Endothelial cell of umbilical vein (primary cell): ENCODE measurements around the gene BRMS1. TPM values are rescaled to one million over a fixed set of nuclear protein-coding genes. Genes with fewer than 3 reads are reported as not detected.

Experiments used
- BruUV-seq: library from RNA; stranded (reverse); fragments of 400-500 nt; replicated peaks from 2 replicates; lab custom pipeline; 2021; lab: Mats Ljungman, UMichigan
- CTCF ChIA-PET: fragments of 300-600, 350-600 bp; sonication (Branson Sonifier 250); formaldehyde crosslinking; loops from one replicate; lab custom pipeline; 2021; ENCODE audit warnings: antibody characterized with exemption, inconsistent platforms; lab: Charles Lee
- POLR2A ChIA-PET: fragments of 300-600, 350-600 bp; sonication (Branson Sonifier 250); formaldehyde crosslinking; loops from one replicate; lab custom pipeline; 2021; ENCODE audit warnings: antibody characterized with exemption, inconsistent platforms; lab: Charles Lee
- DNase-seq: peaks from one replicate; pipeline ENCODE4 v3.0.0-alpha.2; 2011; ENCODE audit warnings: low read depth, low spot score
- FAIRE-seq: peaks from 2 replicates; lab custom pipeline; 2011; peaks lifted over from hg19 to GRCh38; lab: Jason Lieb, UNC
- H2AFZ ChIP-seq: 2 replicates; pipeline ENCODE4 v1.6.0; 2012; ENCODE audit warnings: low read depth, low read length, control low read depth, inconsistent platforms
- H3K27ac ChIP-seq: 2 replicates; pipeline ENCODE4 v1.5.1; 2011; ENCODE audit warnings: low read depth, mild to moderate bottlenecking, control low read depth, low read length, moderate library complexity; ENCODE audit not compliant: insufficient read depth
- H3K27me3 ChIP-seq, 2 experiments: 2 replicates each; pipeline versions ENCODE4 v1.6.0 to v1.6.1; 2011; ENCODE audit warnings: low read length in 2 of 2, mixed read lengths in 1 of 2; ENCODE audit not compliant: control insufficient read depth in 2 of 2, insufficient read depth in 2 of 2
- H3K36me3 ChIP-seq, 2 experiments: 2 replicates in 1 of 2; 3 replicates in 1 of 2; pipeline ENCODE4 v1.5.1; 2011; ENCODE audit warnings: low read length in 2 of 2, mild to moderate bottlenecking in 1 of 2, moderate library complexity in 1 of 2; ENCODE audit not compliant: control insufficient read depth in 2 of 2, insufficient read depth in 2 of 2; ENCODE audit errors: extremely low read depth in 1 of 2
- H3K4me1 ChIP-seq: 3 replicates; pipeline ENCODE4 v1.5.1; 2011; ENCODE audit warnings: mild to moderate bottlenecking, low read length; ENCODE audit not compliant: control insufficient read depth, insufficient read depth; ENCODE audit errors: extremely low read depth
- H3K4me2 ChIP-seq: 2 replicates; pipeline ENCODE4 v1.6.1; 2011; ENCODE audit warnings: low read length, control low read depth, mixed read lengths; ENCODE audit not compliant: insufficient read depth
- H3K4me3 ChIP-seq, 3 experiments: fragments of 200-600 bp in 1 of 3; sonication (generic), shearing (Covaris generic) in 1 of 3; replicated peaks in 1 of 3; 2 replicates each; pipeline ENCODE4 v1.5.1; 2011 to 2016; ENCODE audit warnings: control low read depth in 3 of 3, low read length in 3 of 3, mild to moderate bottlenecking in 2 of 3, inconsistent platforms in 1 of 3, low read depth in 1 of 3, moderate library complexity in 1 of 3; ENCODE audit not compliant: insufficient read depth in 1 of 3
- H3K79me2 ChIP-seq: 2 replicates; pipeline ENCODE4 v1.6.0; 2012; ENCODE audit warnings: low read length, inconsistent platforms; ENCODE audit not compliant: control insufficient read depth, insufficient read depth
- H3K9ac ChIP-seq: replicated peaks from 2 replicates; pipeline ENCODE3; 2011; ENCODE audit warnings: low read length, control low read depth; ENCODE audit not compliant: insufficient read depth; ENCODE audit errors: extremely low read depth
- H3K9me1 ChIP-seq: replicated peaks from 3 replicates; pipeline ENCODE4 v1.6.0; 2011; ENCODE audit warnings: mild to moderate bottlenecking, low read length; ENCODE audit not compliant: control insufficient read depth, insufficient read depth; ENCODE audit errors: extremely low read depth
- H3K9me3 ChIP-seq: replicated peaks from 2 replicates; pipeline ENCODE4 v1.5.1; 2012; ENCODE audit warnings: low read length, inconsistent platforms; ENCODE audit not compliant: control insufficient read depth, insufficient read depth
- H4K20me1 ChIP-seq: replicated peaks from 2 replicates; pipeline ENCODE3; 2011; ENCODE audit warnings: mild to moderate bottlenecking, low read length; ENCODE audit not compliant: control insufficient read depth, insufficient read depth; ENCODE audit errors: extremely low read depth
- POLR2A ChIP-seq: IDR thresholded peaks from 2 replicates; pipeline ENCODE4 v1.6.1; 2012; ENCODE audit warnings: low read depth, mild to moderate bottlenecking, control low read depth, low read length
- dilution Hi-C: fragments of 300-500 bp; cut with MboI; formaldehyde crosslinking; loops from one replicate; pipeline ENCODE4 v1.15.0; 2019; ENCODE audit warnings: low sequenced_read_pairs; ENCODE audit not compliant: extremely low pct_ligation_motif_present
- intact Hi-C: fragments of 100-400 bp; cut with micrococcal nuclease; formaldehyde crosslinking; loops from one replicate; pipeline ENCODE4 v1.10.0; 2022
- polyA plus RNA-seq, 4 experiments: library from polyadenylated mRNA; depleted of rRNA in 3 of 4; stranded (reverse) in 3 of 4; unstranded in 1 of 4; fragments of >200 nt; gene quantifications; 2 replicates each; pipeline versions ENCODE4 v1.2.1 to v1.2.3, GENCODE V29; 2011 to 2012; ENCODE audit warnings: missing spikeins in 1 of 4
- total RNA-seq: library from RNA; stranded (reverse); gene quantifications from 2 replicates; pipeline ENCODE4 v1.2.3, GENCODE V29; 2021
- TF ChIP-seq, protein P1 (sequence below): IDR thresholded peaks from 2 replicates; pipeline ENCODE4 v1.6.1; 2011; ENCODE audit not compliant: insufficient read depth, insufficient read length
- TF ChIP-seq, protein P2 (sequence below), 2 donors: IDR thresholded peaks; 1 replicate in 1 of 2; 2 replicates in 1 of 2; pipeline ENCODE4 v1.5.1; 2011; ENCODE audit warnings: low read length in 2 of 2, mild to moderate bottlenecking in 2 of 2, moderate library complexity in 2 of 2, control low read depth in 1 of 2, inconsistent platforms in 1 of 2, low read depth in 1 of 2; ENCODE audit not compliant: insufficient read depth in 1 of 2; ENCODE audit errors: extremely low read depth in 1 of 2

BRMS1 gene
- total and polyA plus RNA-seq, 2 donors (not counting 3 experiments of a cell fraction or from before 2014, with no cell fraction given) = 51.4 to 53.1 TPM

DNA sequence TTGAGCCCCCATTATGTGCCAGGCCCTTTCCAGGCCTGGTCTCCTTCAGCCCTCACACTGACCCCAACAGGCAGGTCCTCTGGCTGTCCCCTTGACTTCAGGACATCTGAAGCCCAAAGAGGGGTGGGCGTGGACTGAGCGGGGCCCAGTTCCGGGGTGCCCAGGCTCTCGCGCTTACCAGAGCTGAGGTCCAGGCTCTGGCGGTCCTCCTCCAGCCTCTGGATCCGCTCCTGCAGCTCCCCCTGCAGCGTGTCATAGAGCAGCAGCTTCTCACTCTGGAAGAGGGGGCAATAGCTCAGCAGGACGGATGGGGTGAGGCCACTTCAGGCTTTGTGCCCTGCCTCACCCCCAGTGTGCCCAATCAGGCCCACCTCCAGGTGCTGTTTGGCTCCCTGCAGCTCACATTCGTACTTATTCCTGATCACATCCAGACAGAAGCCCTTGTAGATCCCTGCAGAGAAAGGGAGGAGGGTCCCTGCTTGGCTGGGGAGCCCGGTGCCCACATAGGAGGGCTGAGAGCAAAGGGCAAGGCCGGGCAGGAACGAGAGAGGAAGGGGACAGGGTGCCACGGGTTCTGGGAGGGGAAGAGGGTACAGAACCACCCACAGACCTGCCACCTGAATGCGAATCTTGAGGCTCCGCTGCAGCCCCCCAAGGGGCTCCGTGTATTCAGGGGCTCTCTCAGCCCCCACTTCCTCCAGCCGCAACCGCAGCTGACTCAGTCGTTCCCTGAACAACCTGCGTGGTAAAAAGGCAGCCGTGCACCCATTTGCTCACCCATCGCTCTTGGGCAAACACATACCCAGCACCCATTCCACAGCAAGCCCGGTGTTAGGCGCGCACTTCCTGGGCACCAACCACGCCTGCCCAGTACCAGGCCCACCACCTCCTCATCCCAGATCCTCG lies 4.1 kb downstream of the BRMS1 start:
- Histone ChIP-seq H3K4me3 (no peak overlapping the region), H3K27ac (no peak overlapping the region), H3K4me2 (no peak overlapping the region), H3K9ac (no peak overlapping the region), H3K9me1 (no peaks in the 10 kb centered on the region), H4K20me1 (no peaks in the 10 kb centered on the region), H3K27me3 (no peaks in the 10 kb centered on the region), H3K4me1 (peaks cover 25% of the 10 kb centered on the region), H3K36me3 (peaks cover 0 to 23% of the 10 kb centered on the region in 2 experiments), H3K79me2 (peaks cover 19% of the 10 kb centered on the region), H2AFZ (no peak overlapping the region), H3K9me3 (no peaks in the 10 kb centered on the region)
- intact Hi-C loops = no loop called here
- BruUV-seq = no TSS peak
- TF ChIP-seq, protein P1, sequence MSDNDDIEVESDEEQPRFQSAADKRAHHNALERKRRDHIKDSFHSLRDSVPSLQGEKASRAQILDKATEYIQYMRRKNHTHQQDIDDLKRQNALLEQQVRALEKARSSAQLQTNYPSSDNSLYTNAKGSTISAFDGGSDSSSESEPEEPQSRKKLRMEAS = no peak
- no peak for TF ChIP-seq POLR2A
- TF ChIP-seq, protein P2, sequence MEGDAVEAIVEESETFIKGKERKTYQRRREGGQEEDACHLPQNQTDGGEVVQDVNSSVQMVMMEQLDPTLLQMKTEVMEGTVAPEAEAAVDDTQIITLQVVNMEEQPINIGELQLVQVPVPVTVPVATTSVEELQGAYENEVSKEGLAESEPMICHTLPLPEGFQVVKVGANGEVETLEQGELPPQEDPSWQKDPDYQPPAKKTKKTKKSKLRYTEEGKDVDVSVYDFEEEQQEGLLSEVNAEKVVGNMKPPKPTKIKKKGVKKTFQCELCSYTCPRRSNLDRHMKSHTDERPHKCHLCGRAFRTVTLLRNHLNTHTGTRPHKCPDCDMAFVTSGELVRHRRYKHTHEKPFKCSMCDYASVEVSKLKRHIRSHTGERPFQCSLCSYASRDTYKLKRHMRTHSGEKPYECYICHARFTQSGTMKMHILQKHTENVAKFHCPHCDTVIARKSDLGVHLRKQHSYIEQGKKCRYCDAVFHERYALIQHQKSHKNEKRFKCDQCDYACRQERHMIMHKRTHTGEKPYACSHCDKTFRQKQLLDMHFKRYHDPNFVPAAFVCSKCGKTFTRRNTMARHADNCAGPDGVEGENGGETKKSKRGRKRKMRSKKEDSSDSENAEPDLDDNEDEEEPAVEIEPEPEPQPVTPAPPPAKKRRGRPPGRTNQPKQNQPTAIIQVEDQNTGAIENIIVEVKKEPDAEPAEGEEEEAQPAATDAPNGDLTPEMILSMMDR (IDR thresholded peaks at IDR 0.05; ENCODE audit: extremely low read depth in 1 of 2, insufficient read depth in 1 of 2, low read depth in 1 of 2, low read length in 2 of 2) = no peak
- dilution Hi-C loops = no loop called here
- FAIRE-seq = no peak
- POLR2A ChIA-PET = no interaction called here
- DNase-seq = no peak
- CTCF ChIA-PET = no interaction called here
